GM19351 (cell line): ENCODE results near the gene PTGFRN.

ENCODE experiments used
- ATAC-seq: cut with Tn5 transposase; IDR thresholded peaks from one replicate; pipeline ENCODE4 v1.9.1; 2021; ENCODE audit warnings: mild to moderate bottlenecking, moderate library complexity; ENCODE audit not compliant: unreplicated experiment

PTGFRN gene

DNA sequence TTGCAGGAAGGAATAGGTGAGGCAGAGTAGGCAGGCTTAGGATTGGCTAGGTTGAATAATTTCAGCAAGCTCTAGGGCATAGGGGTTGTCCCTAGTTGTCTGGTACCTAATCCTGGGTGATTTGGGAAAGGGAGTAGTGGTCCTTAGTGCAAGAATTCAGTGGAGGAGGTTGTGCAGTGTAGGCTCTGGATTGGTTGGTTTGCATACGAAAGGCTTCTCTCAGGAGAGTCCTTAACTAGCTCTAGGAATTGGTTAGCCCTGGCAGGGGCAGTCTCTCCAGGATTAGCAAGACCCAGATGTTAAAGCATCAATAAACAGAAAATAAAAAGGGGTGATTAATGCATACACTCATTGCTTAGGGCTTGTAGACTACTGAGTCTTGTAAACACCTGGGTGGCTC, 82.2 kb downstream of the PTGFRN start:
- no peak for ATAC-seq

DNA sequence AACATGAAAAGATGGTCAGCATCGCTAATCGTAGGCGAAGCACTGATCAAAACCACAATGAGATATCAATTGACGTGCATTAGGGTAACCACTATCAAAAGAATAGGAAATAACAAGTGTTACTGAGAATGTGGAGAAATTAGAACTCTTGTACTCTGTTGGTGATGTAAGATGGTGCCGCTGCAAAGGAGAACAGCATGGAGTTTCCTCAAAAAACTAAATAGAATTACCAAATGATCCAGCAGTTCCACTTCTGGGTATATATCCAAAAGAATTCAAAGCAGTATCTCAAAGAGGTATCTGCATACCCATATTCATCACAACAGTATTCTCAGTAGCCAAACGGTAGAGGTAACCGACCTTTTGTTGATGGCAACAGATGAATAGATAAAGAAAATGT, 83.6 kb downstream of the PTGFRN start:
- no peak for ATAC-seq

DNA sequence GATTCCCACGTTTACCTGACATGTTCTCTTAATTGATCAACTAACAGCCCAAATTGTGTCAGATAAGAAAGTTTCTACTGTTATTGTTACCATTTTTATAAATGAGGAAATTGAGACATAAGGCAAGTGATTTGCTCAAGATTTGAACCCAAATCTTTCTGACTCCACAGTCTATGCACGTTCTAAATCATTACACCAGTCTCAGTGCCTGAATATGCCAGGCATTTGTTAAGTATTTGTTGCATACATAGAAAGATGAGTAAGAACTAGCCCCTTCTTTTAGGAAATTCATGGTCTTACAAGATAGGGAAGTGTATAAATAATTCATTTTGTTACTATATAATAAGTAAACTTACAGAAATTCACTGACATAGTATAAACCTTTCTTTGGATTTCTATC, 84.7 kb downstream of the PTGFRN start:
- ATAC-seq = no peak

DNA sequence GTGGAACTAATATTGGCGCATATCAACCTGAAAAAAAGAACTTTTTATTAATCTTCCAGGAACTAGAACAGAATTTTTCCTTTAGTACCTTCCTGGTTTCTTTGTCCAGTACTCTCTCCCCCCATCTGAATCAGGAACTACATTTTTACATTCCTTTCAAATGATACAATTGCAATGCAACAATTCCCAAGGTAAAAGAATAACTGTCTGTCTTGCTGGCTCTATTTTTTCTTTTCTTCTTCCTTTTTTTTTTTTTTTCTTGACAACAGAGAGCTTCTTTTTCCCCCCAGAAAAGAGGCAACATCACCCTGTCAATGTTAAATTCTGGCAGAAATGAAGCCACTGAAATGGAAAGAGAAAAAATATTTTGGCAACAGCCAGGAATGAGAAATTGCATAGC, 87.3 kb downstream of the PTGFRN start:
- ATAC-seq = no peak

DNA sequence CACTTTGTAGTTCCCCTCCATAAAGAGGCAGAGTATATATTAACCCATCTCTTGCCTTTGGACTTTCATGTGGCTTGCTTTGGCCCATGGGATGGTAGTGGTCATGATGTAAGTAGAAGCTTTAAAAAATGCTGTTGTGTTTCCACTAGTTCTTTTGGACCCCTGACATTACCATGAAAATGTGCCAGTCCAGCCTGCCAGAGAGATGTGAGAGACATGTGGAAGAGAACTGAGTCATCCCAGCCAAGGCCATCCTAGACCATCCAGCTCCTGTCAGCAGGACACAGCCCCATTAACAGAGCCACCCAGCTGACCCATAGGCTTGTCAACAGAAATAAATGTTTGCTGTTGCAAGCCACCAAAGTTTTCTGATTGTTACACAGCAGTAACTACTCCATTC, 87.9 kb downstream of the PTGFRN start:
- ATAC-seq = no peak

DNA sequence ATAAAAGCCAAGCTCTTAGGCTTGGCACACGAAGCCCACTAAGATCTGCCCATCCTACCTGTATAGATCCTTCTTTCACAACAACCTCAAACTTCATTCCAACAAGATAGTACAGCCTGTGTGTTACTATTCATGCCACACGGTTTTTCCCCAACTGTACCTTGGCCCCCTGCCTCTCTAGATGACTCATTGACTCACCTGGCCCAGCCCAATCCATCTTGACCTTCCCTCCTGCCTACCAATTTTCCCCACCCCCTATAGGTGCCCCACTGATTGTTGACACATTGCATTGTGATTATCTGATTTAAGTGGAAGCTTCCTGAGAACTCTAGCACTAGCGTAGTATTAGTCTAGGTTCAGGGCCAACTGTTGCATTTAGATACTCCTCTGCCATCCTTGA, 89.9 kb downstream of the PTGFRN start:
- ATAC-seq = no peak

DNA sequence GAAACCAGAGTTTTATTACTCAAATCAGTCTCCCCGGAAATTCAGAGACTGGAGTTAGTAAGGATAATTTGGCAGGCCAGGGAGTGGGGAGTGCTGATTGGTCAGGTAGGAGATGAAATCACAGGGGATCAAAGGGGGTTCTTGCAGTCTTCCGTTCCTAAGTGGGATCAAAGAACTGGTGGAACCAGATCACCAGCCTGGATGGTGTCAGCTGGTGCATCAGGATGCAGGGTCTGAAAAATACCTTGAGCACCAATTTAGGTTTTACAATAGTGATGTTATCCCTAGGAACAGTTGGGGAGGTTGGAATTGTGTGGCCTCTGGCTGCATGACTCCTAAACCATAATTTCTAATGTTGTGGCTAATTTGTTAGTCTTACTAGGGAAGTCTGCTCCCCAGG, 90.4 kb downstream of the PTGFRN start:
- no peak for ATAC-seq

DNA sequence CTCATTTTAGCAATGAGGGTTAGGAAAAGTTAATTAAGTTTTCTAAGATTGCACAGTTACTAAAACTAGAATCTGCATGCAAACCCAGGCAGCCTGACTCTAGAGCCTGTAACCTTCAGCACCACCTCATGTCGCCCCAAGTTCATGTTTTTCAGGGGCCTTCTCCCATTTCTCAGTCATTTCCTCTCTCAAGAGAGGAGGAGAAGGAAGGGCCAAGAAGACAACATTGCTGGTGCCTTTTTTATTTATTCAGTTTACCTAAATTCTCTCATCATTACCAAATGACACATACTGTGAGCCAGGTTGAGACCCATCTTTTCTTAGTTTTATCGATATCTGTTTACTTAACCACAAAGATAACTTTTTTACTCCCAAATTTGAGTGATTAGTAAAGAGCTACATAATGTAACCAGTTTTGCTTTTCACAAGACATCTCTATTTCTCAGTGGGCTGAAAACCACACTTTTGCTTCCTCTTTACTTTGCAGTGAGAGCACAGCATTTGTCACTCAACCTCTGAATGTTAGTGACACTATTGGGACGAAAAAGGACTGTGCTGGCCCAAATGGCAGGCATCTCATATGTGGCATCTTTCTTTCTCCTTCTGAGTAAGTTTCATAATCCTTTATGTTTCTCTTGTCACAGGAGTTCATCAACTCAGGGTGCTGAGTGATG, 91.7 kb downstream of the PTGFRN start, which contains the start of gene CD101:
CD101 (plus strand) TSS at position 507 of the 674 bp plus-strand sequence; CDS start at position 565, 58 bp downstream.
- ATAC-seq = peak; percentile 96

DNA sequence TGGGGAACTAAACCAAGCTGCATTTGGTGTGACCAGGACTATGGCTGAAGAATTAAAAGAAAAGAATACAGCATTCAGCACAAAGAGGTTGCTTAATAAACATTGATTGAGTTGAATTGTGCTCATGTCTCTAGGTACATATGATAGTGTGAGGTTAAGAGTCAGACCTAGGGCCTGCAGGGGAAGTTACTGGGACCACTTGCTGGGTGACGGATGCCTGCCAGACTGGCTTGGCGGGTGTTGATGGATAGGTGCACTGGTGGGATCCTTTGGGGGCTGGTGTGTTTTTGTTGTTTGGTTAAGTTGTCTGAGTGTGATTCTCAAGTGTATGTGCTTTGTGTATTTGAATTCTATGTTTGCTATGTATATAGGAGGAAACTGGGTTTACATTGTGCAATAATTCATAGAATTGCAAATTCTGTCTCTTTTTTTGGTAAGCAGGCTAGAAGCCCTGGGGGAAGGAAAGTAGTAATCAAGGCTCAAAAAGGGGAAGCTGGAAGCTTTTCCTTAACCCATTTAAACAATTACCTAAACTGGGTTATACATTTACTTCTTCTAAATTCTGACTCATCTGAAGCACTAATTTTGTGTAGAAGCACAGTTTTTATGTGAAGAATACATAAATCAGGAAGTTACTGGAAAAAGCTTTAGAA, 93.6 kb downstream of the PTGFRN start:
- ATAC-seq = no peak

DNA sequence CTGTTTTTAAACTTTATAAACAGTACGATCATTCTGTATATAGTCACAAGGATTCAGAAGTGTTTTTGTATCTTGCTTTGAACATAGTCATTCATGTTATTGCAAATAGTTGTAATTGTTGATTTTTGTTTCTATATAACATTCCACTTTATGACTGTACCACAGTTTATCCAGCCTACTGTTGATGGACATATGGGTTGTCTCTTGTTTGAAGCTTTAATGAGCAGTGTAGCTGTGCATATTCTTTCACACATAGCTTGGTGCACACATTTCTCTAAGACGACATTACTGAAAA, 98.0 kb downstream of the PTGFRN start:
- no peak for ATAC-seq

DNA sequence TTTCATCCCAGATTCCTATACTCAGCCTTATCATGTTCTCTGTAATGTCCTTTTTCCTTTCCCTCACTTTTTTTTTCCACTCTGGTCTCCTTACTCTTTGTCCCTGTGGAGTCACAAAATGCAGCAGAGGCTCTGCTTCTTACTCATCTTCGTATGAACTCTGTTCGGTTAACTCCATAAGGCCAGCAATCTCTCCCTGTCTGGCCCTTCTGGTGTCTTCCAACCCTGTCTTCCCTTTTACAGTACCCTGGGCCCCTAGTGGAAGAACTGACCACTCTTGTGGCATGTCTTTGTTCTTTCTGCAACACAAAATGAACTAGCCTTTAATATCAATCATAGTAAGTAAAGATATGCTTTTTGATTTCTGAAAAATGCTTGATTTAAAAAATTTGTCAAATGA, 98.9 kb downstream of the PTGFRN start:
- no peak for ATAC-seq

DNA sequence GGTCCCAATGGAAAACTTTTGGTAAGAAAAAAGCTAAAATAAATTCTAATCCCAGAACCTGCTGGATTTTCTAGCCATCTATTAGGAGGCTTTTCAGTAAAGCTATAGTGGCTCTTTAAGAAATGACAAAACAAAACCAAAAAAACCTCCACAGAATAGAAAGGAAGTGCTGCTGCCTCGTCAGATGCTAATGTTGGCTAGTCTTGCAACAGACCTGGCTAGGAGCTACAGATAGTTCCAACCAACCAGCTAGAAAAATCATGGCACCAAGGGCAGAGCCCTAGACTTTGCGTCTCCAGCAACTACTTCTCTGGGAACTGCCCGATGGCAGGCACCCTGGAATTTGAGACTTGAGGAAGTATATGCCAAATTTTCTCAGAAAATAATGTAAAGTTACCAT, 99.4 kb downstream of the PTGFRN start:
- ATAC-seq = no peak

DNA sequence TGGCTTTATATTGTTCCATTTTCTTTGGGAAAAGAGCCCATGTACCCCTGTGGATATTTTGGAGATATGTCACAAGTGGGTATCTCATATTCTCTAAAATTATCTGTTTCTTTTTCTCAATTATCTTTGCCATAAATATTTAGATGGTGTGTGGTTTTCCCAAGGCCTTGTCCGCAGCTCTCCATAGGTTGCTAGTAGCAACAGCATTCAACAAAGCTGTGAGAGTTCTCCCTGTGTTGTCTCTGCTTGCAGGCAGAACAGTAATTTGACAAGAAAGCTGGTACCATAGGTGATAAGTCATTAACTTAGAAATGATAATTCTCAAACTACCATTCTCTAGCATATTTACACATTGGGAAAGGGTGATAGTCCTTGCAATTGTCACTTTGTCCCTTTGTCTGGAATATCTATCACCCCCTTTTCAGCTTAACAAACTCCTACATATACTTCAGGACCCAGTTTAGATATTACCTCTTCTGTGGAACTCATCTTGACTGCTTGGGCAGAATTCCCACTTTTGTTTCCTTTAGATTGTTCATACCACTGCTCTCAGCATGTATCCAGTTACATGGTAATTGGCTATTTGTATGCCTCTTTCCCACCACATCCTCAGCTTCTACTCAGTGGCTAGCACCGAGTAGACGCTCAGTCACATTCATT, 100.7 kb downstream of the PTGFRN start:
- ATAC-seq = no peak

DNA sequence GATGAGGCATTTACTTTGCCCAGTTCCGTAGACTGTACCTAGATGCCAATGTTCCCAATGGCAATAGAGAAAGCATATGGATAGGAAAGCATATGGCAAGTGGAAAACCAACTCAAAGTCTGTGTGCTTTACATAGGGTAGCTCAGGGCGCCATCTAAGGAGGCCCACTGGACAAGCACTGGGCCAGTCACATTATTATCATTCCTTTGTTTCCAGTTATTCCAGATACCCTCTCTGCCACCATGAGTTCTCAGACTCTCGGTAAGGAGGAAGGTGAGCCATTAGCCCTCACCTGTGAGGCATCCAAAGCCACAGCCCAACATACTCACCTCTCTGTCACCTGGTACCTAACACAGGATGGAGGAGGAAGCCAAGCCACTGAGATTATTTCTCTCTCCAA, 101.6 kb downstream of the PTGFRN start:
- ATAC-seq = no peak

DNA sequence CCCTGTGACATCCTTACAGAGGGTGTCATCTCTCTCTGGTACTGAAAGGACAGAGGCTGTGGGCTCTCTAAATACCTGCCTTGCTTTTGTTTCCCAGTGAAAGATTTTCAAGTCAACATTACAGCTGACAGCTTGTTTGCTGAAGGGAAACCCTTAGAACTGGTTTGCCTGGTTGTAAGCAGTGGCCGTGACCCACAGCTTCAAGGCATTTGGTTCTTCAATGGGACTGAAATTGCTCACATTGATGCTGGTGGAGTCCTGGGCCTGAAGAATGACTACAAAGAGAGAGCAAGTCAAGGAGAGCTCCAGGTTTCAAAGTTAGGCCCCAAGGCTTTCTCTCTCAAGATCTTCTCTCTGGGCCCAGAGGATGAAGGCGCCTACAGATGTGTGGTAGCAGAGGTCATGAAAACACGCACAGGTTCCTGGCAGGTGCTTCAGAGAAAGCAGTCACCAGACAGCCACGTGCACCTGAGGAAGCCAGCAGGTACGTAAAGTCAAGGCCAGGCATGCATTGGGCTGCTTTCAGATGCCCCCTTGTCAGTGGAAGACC, 103.7 kb downstream of the PTGFRN start:
- no peak for ATAC-seq

DNA sequence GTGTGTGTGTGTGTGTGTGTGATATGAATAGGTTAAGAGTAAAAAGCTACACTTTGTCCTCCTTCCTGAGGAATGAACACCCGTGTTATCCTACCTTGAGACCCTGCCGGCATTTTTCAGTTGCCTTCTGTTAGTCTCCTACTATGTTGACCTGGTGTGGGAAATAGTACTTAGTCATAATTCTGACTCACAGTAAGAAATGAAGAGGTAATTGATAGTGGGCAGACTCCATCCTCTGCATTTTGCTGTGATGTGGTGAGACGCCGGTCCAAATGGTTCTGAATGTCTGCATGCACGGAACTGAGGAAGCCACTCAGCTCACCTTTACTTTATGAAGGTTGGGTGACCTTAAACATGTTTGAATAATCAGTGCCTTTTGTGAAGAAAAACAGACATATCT, 104.5 kb downstream of the PTGFRN start:
- ATAC-seq = no peak

DNA sequence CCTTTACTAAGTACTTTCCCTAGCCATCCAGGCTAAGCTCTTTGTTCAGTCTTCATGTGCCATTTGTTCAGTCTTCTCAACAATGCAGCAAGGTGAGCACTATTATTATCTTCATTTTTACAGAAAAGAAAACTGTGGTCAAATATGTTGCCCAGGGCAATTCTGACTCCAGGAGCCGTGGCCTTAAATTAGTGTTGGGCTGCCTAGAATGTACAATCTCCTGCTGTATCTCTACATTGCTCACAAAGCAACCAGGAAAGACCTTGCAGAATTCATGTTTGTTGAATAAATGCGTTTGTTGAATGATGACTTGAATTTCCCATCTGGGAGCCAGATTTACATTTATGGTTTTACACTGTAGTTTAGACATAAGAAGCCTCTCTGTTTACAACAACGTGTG, 106.0 kb downstream of the PTGFRN start:
- no peak for ATAC-seq

DNA sequence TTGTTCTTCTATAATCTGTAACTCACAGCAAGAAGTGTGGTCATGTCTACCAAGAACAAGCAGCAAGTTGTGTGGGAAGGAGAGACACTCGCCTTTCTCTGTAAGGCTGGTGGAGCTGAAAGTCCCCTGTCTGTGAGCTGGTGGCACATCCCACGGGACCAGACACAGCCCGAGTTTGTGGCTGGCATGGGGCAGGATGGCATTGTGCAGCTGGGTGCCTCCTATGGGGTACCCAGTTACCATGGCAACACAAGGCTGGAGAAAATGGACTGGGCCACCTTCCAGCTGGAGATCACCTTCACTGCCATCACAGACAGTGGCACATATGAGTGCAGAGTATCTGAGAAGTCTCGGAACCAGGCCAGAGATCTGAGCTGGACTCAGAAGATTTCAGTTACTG, 107.3 kb downstream of the PTGFRN start:
- ATAC-seq = peak; percentile 16

DNA sequence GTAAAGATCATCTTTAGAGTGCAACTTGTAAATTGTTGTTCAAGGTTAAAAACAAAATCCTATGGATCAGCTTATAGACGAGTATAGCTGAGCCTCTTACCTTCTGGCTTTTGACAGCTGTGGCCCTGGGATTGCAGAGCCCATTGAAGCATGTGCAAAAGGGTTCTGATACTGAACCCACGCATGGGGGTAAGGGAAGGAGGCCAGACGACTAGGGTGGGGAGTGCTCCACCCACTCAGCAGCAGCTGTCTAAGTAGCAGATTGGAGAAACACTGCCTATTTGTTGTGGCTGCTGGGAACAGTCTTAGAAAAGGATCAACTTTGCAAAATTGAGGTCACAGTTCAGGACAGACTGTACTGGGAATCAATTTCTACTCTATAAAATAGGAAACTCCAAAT, 107.9 kb downstream of the PTGFRN start:
- ATAC-seq = peak; percentile 92

DNA sequence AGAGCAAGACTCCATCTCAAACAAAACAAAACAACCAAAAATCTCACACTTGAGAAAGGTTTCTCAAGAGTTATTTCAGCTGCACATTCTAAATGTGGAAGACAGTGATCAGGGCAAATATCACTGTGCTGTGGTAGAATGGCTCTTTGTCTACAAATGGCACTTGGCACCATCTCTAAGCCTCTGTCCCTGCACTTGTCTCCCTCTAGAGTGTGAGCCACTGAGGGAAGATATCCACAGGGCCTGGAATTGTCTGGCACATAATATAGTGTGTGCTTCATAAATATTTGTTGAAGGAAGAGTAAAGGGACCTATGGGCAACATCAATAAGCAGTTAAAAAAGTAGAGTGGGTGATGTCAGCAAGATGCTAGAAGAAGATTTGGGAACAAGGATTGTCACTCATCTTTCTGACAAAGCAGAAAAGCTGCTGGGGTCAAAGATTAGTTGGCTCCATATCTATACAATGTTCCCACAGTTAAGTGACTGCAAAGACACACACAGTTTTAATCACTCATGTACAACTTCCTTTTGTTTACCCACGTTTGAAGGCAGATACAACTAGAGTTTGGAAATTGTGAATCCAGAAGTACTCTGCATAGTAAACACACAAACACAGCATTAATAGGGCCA, 110.9 kb downstream of the PTGFRN start:
- ATAC-seq = no peak

DNA sequence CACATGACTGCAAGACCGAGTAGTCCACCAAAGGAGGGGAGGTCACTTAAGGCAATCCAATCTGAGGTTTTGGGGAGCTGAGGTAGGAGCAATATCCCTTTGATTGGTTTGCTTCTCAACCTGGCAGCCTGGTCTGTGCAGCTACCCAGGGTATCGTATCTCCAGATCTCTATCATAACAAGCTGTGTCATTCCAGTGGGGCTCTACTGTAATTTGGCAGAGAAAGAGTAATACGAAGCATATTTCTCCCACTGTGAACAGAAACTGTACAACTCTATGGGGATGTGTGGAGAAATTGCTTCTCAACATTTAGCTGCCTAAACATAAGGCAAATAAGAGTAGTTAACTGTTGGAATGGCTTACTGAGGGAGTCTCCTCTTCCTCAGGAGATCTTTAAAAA, 112.4 kb downstream of the PTGFRN start:
- ATAC-seq = no peak

DNA sequence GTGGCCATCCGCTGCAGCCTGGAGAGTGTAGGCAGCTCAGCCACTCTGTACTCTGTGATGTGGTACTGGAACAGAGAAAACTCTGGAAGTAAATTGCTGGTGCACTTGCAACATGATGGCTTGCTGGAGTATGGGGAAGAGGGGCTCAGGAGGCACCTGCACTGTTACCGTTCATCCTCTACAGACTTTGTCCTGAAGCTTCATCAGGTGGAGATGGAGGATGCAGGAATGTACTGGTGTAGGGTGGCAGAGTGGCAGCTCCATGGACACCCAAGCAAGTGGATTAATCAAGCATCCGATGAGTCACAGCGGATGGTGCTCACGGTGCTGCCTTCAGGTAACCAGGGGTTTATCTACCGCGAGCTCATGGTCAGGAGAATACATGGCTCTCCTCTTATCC, 115.9 kb downstream of the PTGFRN start:
- no peak for ATAC-seq
